HepG2 (cell line): ENCODE data around the gene SLC25A19. TPM values are rescaled to one million over a fixed set of nuclear protein-coding genes. Genes with fewer than 3 reads are reported as not detected.

Experiments
- CEBPB ChIP-seq: IDR thresholded peaks from 2 replicates; pipeline ENCODE4 v1.6.1; 2011; ENCODE audit warnings: low read depth, low read length, improper control_type of control experiment, borderline replicate concordance
- CSRNP2 ChIP-seq: sonication (generic); formaldehyde crosslinking; conservative IDR thresholded peaks from 2 replicates; pipeline ENCODE4 v1.8.0; 2022; ENCODE audit warnings: low read depth, missing genetic modification reagents
- ETV5 ChIP-seq: IDR thresholded peaks from 2 replicates; pipeline ENCODE4 v1.6.1; 2018; ENCODE audit warnings: missing biosample characterization, missing genetic modification reagents, inconsistent platforms, borderline replicate concordance
- FIP1L1 ChIP-seq: fragments of 200-400 bp; formaldehyde crosslinking; IDR thresholded peaks from 2 replicates; pipeline ENCODE4 v1.6.1; 2018; ENCODE audit warnings: low read depth, mild to moderate bottlenecking, low read length, moderate library complexity, borderline replicate concordance; ENCODE audit not compliant: insufficient read depth
- FLYWCH1 ChIP-seq: sonication (generic); formaldehyde crosslinking; IDR thresholded peaks from 2 replicates; pipeline ENCODE4 v1.8.1; 2023; ENCODE audit warnings: mild to moderate bottlenecking, missing genetic modification reagents
- FUBP1 ChIP-seq: sonication (generic); formaldehyde crosslinking; IDR thresholded peaks from 2 replicates; pipeline ENCODE4 v1.5.1; 2020; ENCODE audit warnings: missing genetic modification reagents, mild to moderate bottlenecking, borderline replicate concordance
- HES4 ChIP-seq: sonication (generic); formaldehyde crosslinking; IDR thresholded peaks from 2 replicates; pipeline ENCODE4 v1.9.0; 2021; ENCODE audit warnings: mild to moderate bottlenecking, missing genetic modification reagents, borderline replicate concordance
- HOXA3 ChIP-seq: sonication (generic); formaldehyde crosslinking; IDR thresholded peaks from 2 replicates; pipeline ENCODE4 v1.5.0; 2020; ENCODE audit warnings: missing genetic modification reagents
- NCOA2 ChIP-seq: sonication (generic); formaldehyde crosslinking; IDR thresholded peaks from 2 replicates; pipeline ENCODE4 v1.8.0; 2022; ENCODE audit warnings: inconsistent platforms
- NR2F2 ChIP-seq: IDR thresholded peaks from 2 replicates; pipeline ENCODE4 v1.6.1; 2012; ENCODE audit warnings: low read depth, inconsistent platforms, borderline replicate concordance
- PAWR ChIP-seq: sonication (generic); formaldehyde crosslinking; IDR thresholded peaks from 2 replicates; pipeline ENCODE4 v1.4.0; 2020; ENCODE audit warnings: missing genetic modification reagents, mild to moderate bottlenecking, borderline replicate concordance
- PRDM10 ChIP-seq: sonication (generic); formaldehyde crosslinking; IDR thresholded peaks from 2 replicates; pipeline ENCODE4 v1.4.0; 2020; ENCODE audit warnings: low read depth, missing genetic modification reagents
- RARG ChIP-seq: sonication (generic); formaldehyde crosslinking; IDR thresholded peaks from 2 replicates; pipeline ENCODE4 v1.4.0; 2020; ENCODE audit warnings: low read depth, mild to moderate bottlenecking, missing genetic modification reagents
- SIN3A ChIP-seq: IDR thresholded peaks from 2 replicates; pipeline ENCODE4 v1.6.1; 2011; ENCODE audit warnings: low read depth, mild to moderate bottlenecking, control low read depth, low read length, borderline replicate concordance
- THAP8 ChIP-seq: sonication (generic); formaldehyde crosslinking; IDR thresholded peaks from 2 replicates; pipeline ENCODE4 v1.5.1; 2020; ENCODE audit warnings: missing genetic modification reagents, mild to moderate bottlenecking, borderline replicate concordance
- THYN1 ChIP-seq: sonication (generic); formaldehyde crosslinking; IDR thresholded peaks from 2 replicates; pipeline ENCODE4 v1.8.1; 2023; ENCODE audit warnings: low read depth, mild to moderate bottlenecking, moderate library complexity, missing genetic modification reagents, borderline replicate concordance
- XRCC5 ChIP-seq: fragments of 200-400 bp; formaldehyde crosslinking; optimal IDR thresholded peaks from 2 replicates; pipeline ENCODE3; 2017; ENCODE audit warnings: mild to moderate bottlenecking, low read length
- ZNF10 ChIP-seq: sonication (generic); formaldehyde crosslinking; IDR thresholded peaks from 2 replicates; pipeline ENCODE4 v1.4.0; 2020; ENCODE audit warnings: mild to moderate bottlenecking, low read depth, missing genetic modification reagents, borderline replicate concordance
- ZNF138 ChIP-seq: sonication (generic); formaldehyde crosslinking; IDR thresholded peaks from 2 replicates; pipeline ENCODE4 v1.5.0; 2020; ENCODE audit warnings: mild to moderate bottlenecking, low read depth, missing genetic modification reagents
- ZNF143 ChIP-seq: sonication (generic); formaldehyde crosslinking; IDR thresholded peaks from 2 replicates; pipeline ENCODE4 v1.4.0; 2020; ENCODE audit warnings: missing genetic modification reagents
- ZNF329 ChIP-seq: sonication (generic); formaldehyde crosslinking; IDR thresholded peaks from 2 replicates; pipeline ENCODE4 v1.9.0; 2021; ENCODE audit warnings: low read depth, mild to moderate bottlenecking, missing genetic modification reagents
- ZNF331 ChIP-seq: sonication (generic); formaldehyde crosslinking; IDR thresholded peaks from 2 replicates; pipeline ENCODE4 v1.4.0; 2020; ENCODE audit warnings: missing genetic modification reagents
- ZNF629 ChIP-seq: sonication (generic); formaldehyde crosslinking; conservative IDR thresholded peaks from 2 replicates; pipeline ENCODE4 v1.5.0; 2020; ENCODE audit warnings: missing genetic modification reagents
- polyA plus RNA-seq, 8 experiments: library from polyadenylated mRNA; depleted of rRNA in 3 of 8; stranded (reverse) in 7 of 8; unstranded in 1 of 8; fragments of >200 nt; fragmentation: Illumina TruSeq in 4 of 8; extraction: Trizol in 4 of 8; gene quantifications; 2 replicates each; pipeline versions ENCODE4 v1.2.1 to v1.2.3, GENCODE V29; 2011 to 2016; ENCODE audit warnings: low read depth in 4 of 8, missing spikeins in 1 of 8, mixed read lengths in 1 of 8; ENCODE audit not compliant: insufficient read depth in 1 of 8
- total RNA-seq, 5 experiments: library from RNA; depleted of rRNA; stranded (reverse); fragments of >200 nt; fragmentation: Illumina TruSeq; extraction: Trizol; gene quantifications; 2 replicates each; pipeline ENCODE4 v1.2.3, GENCODE V29; 2016; ENCODE audit warnings: low read depth in 1 of 5

The SLC25A19 gene
- total and polyA plus RNA-seq, 2 of the 13 experiments (the other 11 are each of a cell fraction or from before 2014, with no cell fraction given), result 24.4 to 41.4 TPM

GRCh38 chr17:75238684-75239191 lies 50.5 kb downstream of the SLC25A19 start (continued):
- no peak for TF ChIP-seq NCOA2 (CRISPR knock-in tag)
- no peak for TF ChIP-seq SIN3A
- no peak for TF ChIP-seq NR2F2
- no peak for TF ChIP-seq ZNF629 (CRISPR knock-in tag)
- TF ChIP-seq PRDM10 (CRISPR knock-in tag), result no peak
- TF ChIP-seq CSRNP2 (CRISPR knock-in tag), result no peak
- TF ChIP-seq ZNF143 (CRISPR knock-in tag), result no peak
- 0 out of 2 replicates have a peak, but pooled peaks have one; percentile 8 for TF ChIP-seq ZNF331
- no peak for TF ChIP-seq RARG (CRISPR knock-in tag)
- TF ChIP-seq HOXA3 (CRISPR knock-in tag), result no peak; the same call in 1 of the 2 replicates
- no peak for TF ChIP-seq ZNF329 (CRISPR knock-in tag)
- TF ChIP-seq FLYWCH1, result no peak
- peak; percentile 97 for TF ChIP-seq XRCC5
- no peak for TF ChIP-seq ETV5 (CRISPR knock-in tag)
- TF ChIP-seq HES4, result no peak
- no peak for TF ChIP-seq THAP8 (CRISPR knock-in tag)
- TF ChIP-seq ZNF10 (CRISPR knock-in tag), result no peak
- 0 out of 2 replicates have a peak, but pooled peaks have one; percentile 67 for TF ChIP-seq FUBP1 (CRISPR knock-in tag)
- no peak for TF ChIP-seq ZNF138 (CRISPR knock-in tag)
- TF ChIP-seq CEBPB, result no peak
- TF ChIP-seq THYN1, result no peak
- no peak for TF ChIP-seq PAWR (CRISPR knock-in tag)
- TF ChIP-seq FIP1L1, result no peak
